NCI-H1092 (cell line): ENCODE measurements around the gene SPAG6.
"Not testable (repeated sequence)": the region's sequence is repeated elsewhere in the genome, so short reads cannot be mapped to it uniquely, and the experiment has no call there.

ENCODE experiments used
- DNase-seq: peaks from one replicate; lab custom pipeline; 2025; lab: John Stamatoyannopoulos, UW

Gene SPAG6

GRCh38 chr10:22345301-22346095 lies at the start of gene SPAG6:
Gene SPAG6, plus strand, starts transcription at chr10:22345496. Its CDS starts 116 bp downstream, at chr10:22345612.
- peak; percentile 80 for DNase-seq

- DNase-seq = no peak
Observed at GRCh38 chr10:22301193-22301592, 44.1 kb upstream of the SPAG6 start.

GRCh38 chr10:22303461-22303860 lies 41.8 kb upstream of the SPAG6 start:
- DNase-seq = no peak

GRCh38 chr10:22305721-22306120 lies 39.6 kb upstream of the SPAG6 start:
- DNase-seq = no peak

GRCh38 chr10:22308390-22308789 lies 36.9 kb upstream of the SPAG6 start:
- DNase-seq = no peak

- DNase-seq = no peak
Observed at GRCh38 chr10:22309180-22310000, 35.9 kb upstream of the SPAG6 start.

GRCh38 chr10:22310012-22310411 lies 35.3 kb upstream of the SPAG6 start:
- not testable (repeated sequence) for DNase-seq

GRCh38 chr10:22310928-22311327 lies 34.4 kb upstream of the SPAG6 start:
- DNase-seq = no peak

- DNase-seq = no peak
Observed at GRCh38 chr10:22314852-22315251, 30.4 kb upstream of the SPAG6 start.

- DNase-seq = no peak
Observed at GRCh38 chr10:22315455-22316285, 29.6 kb upstream of the SPAG6 start.

- DNase-seq = peak; percentile 79
Observed at GRCh38 chr10:22316286-22317075, 28.8 kb upstream of the SPAG6 start, which contains the start of gene COMMD3. Gene COMMD3, plus strand, starts transcription at chr10:22316388. Its CDS starts 30 bp downstream, at chr10:22316418.

GRCh38 chr10:22317076-22317370 lies 28.3 kb upstream of the SPAG6 start:
- DNase-seq = no peak

- DNase-seq = no peak
Observed at GRCh38 chr10:22317771-22318565, 27.3 kb upstream of the SPAG6 start.

- DNase-seq = no peak
Observed at GRCh38 chr10:22318772-22319171, 26.5 kb upstream of the SPAG6 start.

- DNase-seq = no peak
Observed at GRCh38 chr10:22319547-22319979, 25.7 kb upstream of the SPAG6 start.

GRCh38 chr10:22319980-22320558 lies 25.2 kb upstream of the SPAG6 start:
- DNase-seq = no peak

- peak; percentile 44 for DNase-seq
Observed at GRCh38 chr10:22320591-22321155, 24.6 kb upstream of the SPAG6 start, which contains the start of gene BMI1. Gene BMI1, plus strand, starts transcription at chr10:22321099. Its CDS starts 5,351 bp downstream, at chr10:22326450.

GRCh38 chr10:22321156-22321923 lies 24.0 kb upstream of the SPAG6 start:
- no peak for DNase-seq
